GM12891 (cell line): ENCODE measurements around the gene PUS3.
A peak's percentile ranks its signal among the peaks of the same experiment; 100 is the strongest.

ENCODE experiments used
- DNase-seq: peaks from one replicate; pipeline ENCODE4 v3.0.0; 2011; ENCODE audit warnings: low spot score; ENCODE audit not compliant: insufficient read length
- FAIRE-seq: peaks from 2 replicates; lab custom pipeline; 2011; peaks lifted over from hg19 to GRCh38; lab: Jason Lieb, UNC
- PAX5 ChIP-seq: IDR thresholded peaks from 2 replicates; pipeline ENCODE4 v1.6.1; 2011; ENCODE audit warnings: low read length, moderate library complexity, mild to moderate bottlenecking; ENCODE audit not compliant: insufficient read depth, severe bottlenecking
- POLR2A ChIP-seq: IDR thresholded peaks from 2 replicates; pipeline ENCODE4 v1.6.1; 2011; ENCODE audit warnings: low read depth, low read length, control low read depth
- POLR2AphosphoS5 ChIP-seq: IDR thresholded peaks from 2 replicates; pipeline ENCODE4 v1.6.1; 2011; ENCODE audit warnings: low read depth, low read length, control low read depth
- POU2F2 ChIP-seq: IDR thresholded peaks from 2 replicates; pipeline ENCODE4 v1.6.1; 2011; ENCODE audit warnings: low read depth, mild to moderate bottlenecking, control low read depth, low read length, moderate library complexity
- SPI1 ChIP-seq: IDR thresholded peaks from 2 replicates; pipeline ENCODE4 v1.6.1; 2011; ENCODE audit warnings: low read depth, low read length, control low read depth
- TAF1 ChIP-seq: IDR thresholded peaks from 2 replicates; pipeline ENCODE4 v1.6.1; 2011; ENCODE audit warnings: low read depth, low read length, control low read depth

The PUS3 gene

GRCh38 chr11:125933030-125933813 lies 30.2 kb upstream of the PUS3 start:
- no peak for FAIRE-seq
- DNase-seq = no peak
- no peak for TF ChIP-seq TAF1
- no peak for TF ChIP-seq POLR2A
- TF ChIP-seq SPI1 = no peak
- no peak for TF ChIP-seq PAX5
- no peak for TF ChIP-seq POLR2AphosphoS5
- no peak for TF ChIP-seq POU2F2

- no peak for FAIRE-seq
- TF ChIP-seq PAX5 (no peak), SPI1 (no peak), POLR2A (no peak), POU2F2 (no peak)
These were observed 29.3 kb upstream of the PUS3 start for GRCh38 chr11:125932301-125932700.

GRCh38 chr11:125931668-125932067 lies 28.7 kb upstream of the PUS3 start:
- FAIRE-seq (no peak), DNase-seq (no peak)
- TF ChIP-seq PAX5 = no peak
- no peak for TF ChIP-seq SPI1
- TF ChIP-seq TAF1 = no peak
- no peak for TF ChIP-seq POLR2A

More at GRCh38 chr11:125932301-125932700, 29.3 kb upstream of the PUS3 start:
- no peak for DNase-seq

- FAIRE-seq (no peak), DNase-seq (no peak)
- no peak for TF ChIP-seq TAF1
- no peak for TF ChIP-seq POLR2A
- TF ChIP-seq SPI1 = no peak
These were observed 28.1 kb upstream of the PUS3 start for GRCh38 chr11:125931116-125931515.

- no peak for DNase-seq
- TF ChIP-seq POLR2AphosphoS5 = no peak
- TF ChIP-seq POLR2A = no peak
- TF ChIP-seq SPI1 = no peak
- TF ChIP-seq TAF1 = no peak
- no peak for TF ChIP-seq POU2F2
- TF ChIP-seq PAX5 = no peak
- no peak for FAIRE-seq
These were observed 27.1 kb upstream of the PUS3 start for GRCh38 chr11:125930076-125930450.

GRCh38 chr11:125929445-125930075 lies 26.6 kb upstream of the PUS3 start:
- TF ChIP-seq SPI1 (no peak), POLR2A (no peak), PAX5 (no peak), POU2F2 (no peak), POLR2AphosphoS5 (no peak), TAF1 (no peak)
- no peak for DNase-seq
- FAIRE-seq = no peak

GRCh38 chr11:125926682-125927081 lies 23.7 kb upstream of the PUS3 start:
- no peak for DNase-seq
- TF ChIP-seq SPI1 = no peak
- TF ChIP-seq POU2F2 = no peak
- no peak for TF ChIP-seq POLR2A
- TF ChIP-seq POLR2AphosphoS5 = no peak
- FAIRE-seq = no peak

- DNase-seq (no peak), FAIRE-seq (no peak)
- TF ChIP-seq POU2F2 (no peak), POLR2A (no peak), TAF1 (no peak), SPI1 (no peak)
These were observed 22.8 kb upstream of the PUS3 start for GRCh38 chr11:125925804-125926203.

GRCh38 chr11:125925247-125925740 lies 22.3 kb upstream of the PUS3 start:
- FAIRE-seq = peak; percentile 9
- no peak for TF ChIP-seq POLR2A
- no peak for TF ChIP-seq TAF1
- TF ChIP-seq SPI1 = no peak
- TF ChIP-seq POLR2AphosphoS5 = no peak
- no peak for TF ChIP-seq POU2F2
- no peak for TF ChIP-seq PAX5
- no peak for DNase-seq

- FAIRE-seq (no peak), DNase-seq (no peak)
- no peak for TF ChIP-seq PAX5
- no peak for TF ChIP-seq POLR2AphosphoS5
- no peak for TF ChIP-seq TAF1
- no peak for TF ChIP-seq POLR2A
- no peak for TF ChIP-seq SPI1
- TF ChIP-seq POU2F2 = no peak
These were observed 21.5 kb upstream of the PUS3 start for GRCh38 chr11:125924384-125925007.
